Iris pigment epithelial cell (primary cell): ENCODE measurements around the gene TBRG4.

Source experiments
- DNase-seq: peaks from one replicate; pipeline ENCODE4 v3.0.0-alpha.2; 2011; ENCODE audit warnings: low read depth

TBRG4 gene

DNA sequence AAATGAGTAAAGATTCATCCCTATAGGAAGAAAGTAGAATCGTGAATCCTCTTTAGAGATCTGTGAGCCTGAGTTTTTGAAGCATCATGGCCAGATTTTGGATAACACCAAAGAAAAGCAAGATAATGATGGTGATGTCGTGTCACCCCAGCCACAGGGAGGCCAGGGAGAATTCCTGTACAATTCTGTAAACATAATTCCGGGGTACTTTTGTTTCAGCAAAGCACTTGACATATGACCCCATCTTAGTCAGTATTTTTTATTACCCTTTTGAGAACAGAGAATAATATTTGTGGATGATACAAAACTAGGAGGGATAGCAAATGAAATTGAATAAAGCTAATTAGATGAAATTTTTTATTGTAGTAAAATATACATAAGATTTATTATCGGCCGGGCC, 56.5 kb downstream of the TBRG4 start:
- DNase-seq, result no peak

DNA sequence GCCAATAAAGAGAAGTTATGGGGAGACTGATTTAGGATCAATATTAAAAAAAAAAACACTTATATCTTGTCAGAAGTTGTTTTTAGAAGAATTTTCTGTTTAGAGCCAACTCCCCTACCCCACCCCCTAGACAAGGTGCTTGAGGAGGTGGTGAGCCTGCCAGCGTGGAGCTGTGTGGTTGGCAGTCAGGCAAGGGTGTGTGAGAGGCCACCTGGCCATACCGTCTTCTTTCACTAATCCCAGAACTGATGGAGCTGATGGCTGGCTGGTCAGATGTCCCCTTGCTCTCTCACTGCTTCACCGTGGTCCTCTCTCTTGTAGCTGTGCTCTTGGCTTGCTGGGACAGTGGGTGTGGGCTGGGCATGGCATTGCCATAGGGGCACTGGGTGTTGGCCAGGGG, 57.1 kb downstream of the TBRG4 start:
- DNase-seq, result no peak

DNA sequence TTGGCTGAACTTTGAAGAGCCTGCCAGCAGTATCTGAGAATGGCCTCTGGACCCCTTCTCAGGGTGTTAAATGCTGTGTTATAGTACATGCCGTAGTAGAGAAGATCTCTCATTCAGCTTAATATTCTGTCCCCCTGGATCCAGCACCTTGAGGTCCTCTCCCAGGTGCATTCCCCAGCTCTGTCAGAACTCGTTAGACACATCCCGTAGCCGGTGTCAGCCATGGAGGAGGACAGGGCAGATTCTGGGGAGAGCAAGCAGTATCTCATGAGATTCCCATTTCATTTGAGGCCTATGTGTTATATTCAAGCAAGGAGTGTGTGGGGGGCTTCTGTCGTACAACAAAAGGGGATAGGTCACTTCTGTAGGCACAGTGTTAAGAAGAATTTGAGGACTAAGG, 57.6 kb downstream of the TBRG4 start:
- DNase-seq, result no peak

- DNase-seq, result no peak
These were observed 58.1 kb downstream of the TBRG4 start for GRCh38 chr7:45053401-45053800.

- no peak for DNase-seq
These were observed 59.5 kb downstream of the TBRG4 start for GRCh38 chr7:45052011-45052410.

GRCh38 chr7:45050198-45050597, 61.3 kb downstream of the TBRG4 start:
- no peak for DNase-seq
